GM19351 (cell line): Measurements from ENCODE around the gene RBPJ.

Experiments used
- ATAC-seq: cut with Tn5 transposase; IDR thresholded peaks from one replicate; pipeline ENCODE4 v1.9.1; 2021; ENCODE audit warnings: mild to moderate bottlenecking, moderate library complexity; ENCODE audit not compliant: unreplicated experiment

Gene RBPJ

GRCh38 chr4:26320538-26321372, at the start of gene RBPJ:
Gene RBPJ (plus strand): TSS chr4:26321014. CDS start chr4:26321029, 15 bp downstream.
- ATAC-seq = peak; percentile 17

- ATAC-seq = no peak
Observed at GRCh38 chr4:26271703-26272102, 49.1 kb upstream of the RBPJ start.

- no peak for ATAC-seq
Observed at GRCh38 chr4:26272654-26273615, 47.9 kb upstream of the RBPJ start.

- ATAC-seq = no peak
Observed at GRCh38 chr4:26273616-26273980, 47.2 kb upstream of the RBPJ start.

GRCh38 chr4:26275281-26275680, 45.5 kb upstream of the RBPJ start:
- ATAC-seq = no peak

- no peak for ATAC-seq
Observed at GRCh38 chr4:26279446-26279845, 41.4 kb upstream of the RBPJ start.

- no peak for ATAC-seq
Observed at GRCh38 chr4:26281881-26282280, 38.9 kb upstream of the RBPJ start.

GRCh38 chr4:26284536-26284935, 36.3 kb upstream of the RBPJ start:
- ATAC-seq = no peak

- ATAC-seq = no peak
Observed at GRCh38 chr4:26285272-26285671, 35.5 kb upstream of the RBPJ start.

GRCh38 chr4:26287756-26288155, 33.1 kb upstream of the RBPJ start:
- ATAC-seq = no peak

GRCh38 chr4:26288355-26288909, 32.4 kb upstream of the RBPJ start:
- peak; percentile 71 for ATAC-seq

- ATAC-seq = no peak
Observed at GRCh38 chr4:26289401-26289800, 31.4 kb upstream of the RBPJ start.

- no peak for ATAC-seq
Observed at GRCh38 chr4:26290321-26290720, 30.5 kb upstream of the RBPJ start.

- ATAC-seq = no peak
Observed at GRCh38 chr4:26294904-26295303, 25.9 kb upstream of the RBPJ start.

GRCh38 chr4:26296021-26296420, 24.8 kb upstream of the RBPJ start:
- ATAC-seq = no peak

GRCh38 chr4:26296514-26296913, 24.3 kb upstream of the RBPJ start:
- no peak for ATAC-seq

GRCh38 chr4:26297219-26297618, 23.6 kb upstream of the RBPJ start:
- no peak for ATAC-seq

GRCh38 chr4:26298198-26298947, 22.4 kb upstream of the RBPJ start:
- no peak for ATAC-seq

- ATAC-seq = peak; percentile 95
Observed at GRCh38 chr4:26299254-26299882, 21.4 kb upstream of the RBPJ start.
